DND-41 (cell line): Measurements from ENCODE around the gene KBTBD4.

Experiments used
- CTCF ChIP-seq: IDR thresholded peaks from 2 replicates; pipeline ENCODE4 v1.5.1; 2012; ENCODE audit warnings: borderline replicate concordance, low read length, moderate library complexity, mild to moderate bottlenecking; ENCODE audit not compliant: poor library complexity, severe bottlenecking; ENCODE audit errors: extremely low read depth
- EZH2 ChIP-seq: IDR thresholded peaks from 3 replicates; pipeline ENCODE4 v1.6.1; 2012; ENCODE audit warnings: borderline replicate concordance, low read depth, mild to moderate bottlenecking, moderate library complexity, low read length, inconsistent platforms; ENCODE audit not compliant: severe bottlenecking

GRCh38 chr11:47552056-47552565, 26.7 kb downstream of the KBTBD4 start:
- TF ChIP-seq CTCF = no peak
- no peak for TF ChIP-seq EZH2
